ENCODE data around the gene MYL9.
"Not testable (repeated sequence)": the region's sequence is repeated elsewhere in the genome, so short reads cannot be mapped to it uniquely, and the experiment has no call there.

MYL9 gene

GRCh38 chr20:36549942-36550789 lies 8.8 kb downstream of the MYL9 start:
- DNase-seq (ENCODE audit: insufficient read length, low spot score) (no peak), FAIRE-seq (no peak)
- no peak for TF ChIP-seq CTCF (IDR thresholded peaks at IDR 0.05; ENCODE audit: insufficient read depth, missing control alignments)

GRCh38 chr20:36550790-36551299 lies 9.5 kb downstream of the MYL9 start:
- no peak for FAIRE-seq
- DNase-seq (ENCODE audit: insufficient read length, low spot score) = no peak
- no peak for TF ChIP-seq CTCF (IDR thresholded peaks at IDR 0.05; ENCODE audit: insufficient read depth, missing control alignments)

- DNase-seq (ENCODE audit: insufficient read length, low spot score) = no peak
- FAIRE-seq = no peak
- no peak for TF ChIP-seq CTCF (IDR thresholded peaks at IDR 0.05; ENCODE audit: insufficient read depth, missing control alignments)
Measured at GRCh38 chr20:36555248-36555647, 13.9 kb downstream of the MYL9 start.

GRCh38 chr20:36562724-36563123 lies 21.4 kb downstream of the MYL9 start:
- FAIRE-seq = no peak
- no peak for TF ChIP-seq CTCF (IDR thresholded peaks at IDR 0.05; ENCODE audit: insufficient read depth, missing control alignments)
- no peak for DNase-seq (ENCODE audit: insufficient read length, low spot score)

GRCh38 chr20:36563374-36563773 lies 22.1 kb downstream of the MYL9 start:
- TF ChIP-seq CTCF (IDR thresholded peaks at IDR 0.05; ENCODE audit: insufficient read depth, missing control alignments) = no peak
- FAIRE-seq = no peak
- DNase-seq (ENCODE audit: insufficient read length, low spot score) = no peak

GRCh38 chr20:36564078-36564725 lies 22.9 kb downstream of the MYL9 start:
- not testable (repeated sequence) for DNase-seq (ENCODE audit: insufficient read length, low spot score); FAIRE-seq

GRCh38 chr20:36564726-36565121 lies 23.4 kb downstream of the MYL9 start:
- FAIRE-seq; DNase-seq (ENCODE audit: insufficient read length, low spot score): not testable (repeated sequence)

- no peak for DNase-seq (ENCODE audit: insufficient read length, low spot score)
- TF ChIP-seq CTCF (IDR thresholded peaks at IDR 0.05; ENCODE audit: insufficient read depth, missing control alignments) = no peak
- FAIRE-seq = no peak
Measured at GRCh38 chr20:36565520-36565919, 24.2 kb downstream of the MYL9 start.

All from D721Med (cell line).